HPDE6-E6E7 (cell line): ENCODE results near the gene TAPBP.
"Not testable (repeated sequence)": the region's sequence is repeated elsewhere in the genome, so short reads cannot be mapped to it uniquely, and the experiment has no call there.

Experiments used
- DNase-seq: peaks from one replicate; pipeline ENCODE4 v3.0.0; 2011; ENCODE audit warnings: missing footprints; ENCODE audit errors: extremely low spot score

The TAPBP gene

DNA sequence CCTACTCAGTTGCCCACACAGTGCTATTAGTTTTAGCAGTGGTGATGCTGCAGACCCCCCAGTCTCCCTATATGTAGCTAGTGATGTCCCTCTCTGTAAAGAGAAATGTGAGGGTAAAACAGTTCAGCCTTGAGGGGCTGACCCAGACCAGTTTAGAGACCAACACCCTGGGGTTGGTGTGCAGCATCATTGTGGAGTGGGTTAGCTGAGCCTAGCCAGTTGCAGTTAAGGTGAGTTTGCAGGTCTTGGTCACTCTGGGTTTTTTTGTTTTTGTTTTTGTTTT is 37.4 kb downstream of the TAPBP start:
- DNase-seq, result no peak

DNA sequence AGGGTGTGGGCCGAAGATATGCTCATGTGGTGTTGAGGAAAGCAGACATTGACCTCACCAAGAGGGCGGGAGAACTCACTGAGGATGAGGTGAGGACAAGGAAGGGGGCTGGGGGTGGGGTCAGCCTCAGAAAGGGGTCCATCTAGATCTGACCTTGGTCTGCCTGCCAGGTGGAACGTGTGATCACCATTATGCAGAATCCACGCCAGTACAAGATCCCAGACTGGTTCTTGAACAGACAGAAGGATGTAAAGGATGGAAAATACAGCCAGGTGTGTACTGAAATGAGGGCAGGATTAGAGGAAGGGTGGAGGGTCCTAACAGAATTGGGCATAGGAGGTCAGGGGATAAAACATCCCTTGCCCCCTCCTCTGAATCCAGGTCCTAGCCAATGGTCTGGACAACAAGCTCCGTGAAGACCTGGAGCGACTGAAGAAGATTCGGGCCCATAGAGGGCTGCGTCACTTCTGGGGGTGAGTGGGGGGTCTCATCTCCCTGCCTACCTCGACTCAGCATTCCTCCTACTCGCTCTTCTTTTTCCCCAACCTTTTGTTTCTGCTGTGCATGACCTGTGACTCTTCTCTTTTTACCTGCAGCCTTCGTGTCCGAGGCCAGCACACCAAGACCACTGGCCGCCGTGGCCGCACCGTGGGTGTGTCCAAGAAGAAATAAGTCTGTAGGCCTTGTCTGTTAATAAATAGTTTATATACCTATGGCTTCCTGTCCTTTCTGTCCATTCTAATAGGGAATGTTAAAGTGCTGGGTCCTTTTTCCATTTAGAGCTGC is 37.9 kb downstream of the TAPBP start:
- not testable (repeated sequence) for DNase-seq

GRCh38 chr6:33273924-33274902 is 39.7 kb downstream of the TAPBP start:
- DNase-seq, result no peak

GRCh38 chr6:33273129-33273923 is 40.6 kb downstream of the TAPBP start:
- no peak for DNase-seq

- DNase-seq, result no peak
These were observed 41.4 kb downstream of the TAPBP start for GRCh38 chr6:33272275-33273128.

DNA sequence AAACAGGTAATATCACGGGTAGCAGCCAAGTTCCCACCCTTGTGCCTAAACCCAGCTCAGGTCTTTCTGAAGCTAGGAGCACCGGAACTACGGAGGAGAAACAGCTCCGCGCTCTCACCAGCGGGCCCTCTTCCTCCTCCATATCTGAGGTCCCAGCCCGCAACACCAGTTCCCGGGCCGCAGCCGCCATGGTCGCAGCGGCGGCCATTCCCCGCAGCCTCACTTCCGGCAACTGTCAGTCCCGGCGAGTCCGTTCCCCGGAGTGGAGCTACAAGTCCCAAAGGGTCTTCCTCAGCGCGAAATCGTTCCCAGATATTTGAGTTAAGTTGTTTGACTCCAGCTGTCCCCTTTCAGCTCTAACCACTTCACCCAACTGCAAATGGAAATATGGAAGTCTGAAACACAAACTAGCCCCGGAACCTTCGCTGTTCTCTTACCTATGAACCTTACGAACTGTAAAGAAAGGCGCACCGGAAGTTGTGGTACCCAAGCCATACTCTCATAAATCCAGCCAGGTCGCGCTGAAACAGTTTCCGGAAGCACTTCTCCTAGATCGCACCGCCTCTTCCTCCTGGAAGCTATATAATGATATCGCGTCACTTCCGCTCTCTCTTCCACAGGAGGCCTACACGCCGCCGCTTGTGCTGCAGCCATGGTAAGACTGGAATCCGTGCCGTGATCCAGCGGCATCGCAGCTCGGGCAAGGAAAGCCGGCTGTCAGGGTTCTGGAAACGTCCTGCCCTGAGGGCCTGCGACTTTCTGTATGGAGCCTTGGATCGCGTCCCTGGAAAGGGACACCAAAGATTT is 42.2 kb downstream of the TAPBP start, which contains the start of the genes RPS18 and VPS52:
Gene RPS18 (plus strand): TSS at position 608 of the 807 bp plus-strand sequence. CDS start 45 bp downstream, at position 653.
Gene VPS52 (minus strand): TSS at position 409 of the 807 bp plus-strand sequence. CDS start 201 bp downstream, at position 208.
- DNase-seq, result peak; percentile 70

- DNase-seq, result no peak
These were observed 42.8 kb downstream of the TAPBP start for GRCh38 chr6:33271117-33271467.

DNA sequence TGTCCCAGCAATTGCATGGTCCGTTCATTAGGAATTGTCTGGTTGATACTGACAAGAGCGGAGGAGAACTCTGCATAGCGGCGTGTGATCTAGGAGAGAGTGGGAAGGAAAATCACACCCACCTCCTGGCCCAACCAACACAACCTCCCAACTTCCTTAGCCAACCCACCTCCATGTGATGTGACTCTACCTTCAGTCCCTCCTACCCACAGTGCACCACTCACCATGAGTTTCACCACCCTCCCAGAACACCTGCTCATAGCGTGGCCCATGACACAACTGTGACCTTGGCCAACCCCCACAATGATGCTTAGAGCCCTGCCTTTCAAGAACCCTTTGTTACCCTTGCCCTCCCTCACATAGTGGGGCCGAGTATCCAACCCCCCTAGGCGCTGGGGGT is 49.9 kb downstream of the TAPBP start:
- no peak for DNase-seq

DNA sequence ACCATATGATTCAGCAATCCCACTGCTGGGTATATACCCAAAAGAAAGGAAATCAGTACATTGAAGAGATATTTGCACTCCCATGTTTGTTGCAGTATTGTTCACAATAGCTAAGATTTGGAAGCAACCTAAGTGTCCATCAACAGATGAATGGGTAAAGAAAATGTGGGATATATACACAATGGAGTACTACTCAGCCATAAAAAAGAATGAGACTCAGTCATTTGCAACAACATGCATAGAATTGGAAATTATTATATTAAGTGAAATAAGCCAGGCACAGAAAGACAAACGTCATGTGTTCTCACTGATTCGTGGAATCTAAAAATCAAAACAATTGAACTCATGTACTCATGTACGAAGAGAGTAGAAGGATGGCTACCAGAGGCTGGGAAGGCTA is 51.4 kb downstream of the TAPBP start:
- DNase-seq, result not testable (repeated sequence)

DNA sequence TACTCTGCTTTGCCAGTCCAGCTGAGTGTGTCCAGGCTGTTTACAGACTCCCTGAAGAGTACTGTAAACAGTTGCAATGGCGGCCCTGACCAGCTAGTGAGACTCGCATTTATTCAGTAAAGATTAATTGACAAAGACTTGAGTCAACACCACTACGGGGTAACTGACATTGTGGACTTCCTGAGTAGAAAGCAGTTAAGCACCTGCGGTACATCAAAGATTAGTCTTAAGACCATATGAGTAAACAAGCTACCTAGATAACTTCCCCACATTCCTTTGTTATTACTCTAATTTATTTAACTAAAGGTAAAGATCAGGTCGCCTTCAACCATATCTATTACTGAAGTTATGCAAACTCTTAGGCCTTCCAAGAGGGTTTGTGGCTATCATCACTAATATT is 54.8 kb downstream of the TAPBP start:
- DNase-seq, result no peak

DNA sequence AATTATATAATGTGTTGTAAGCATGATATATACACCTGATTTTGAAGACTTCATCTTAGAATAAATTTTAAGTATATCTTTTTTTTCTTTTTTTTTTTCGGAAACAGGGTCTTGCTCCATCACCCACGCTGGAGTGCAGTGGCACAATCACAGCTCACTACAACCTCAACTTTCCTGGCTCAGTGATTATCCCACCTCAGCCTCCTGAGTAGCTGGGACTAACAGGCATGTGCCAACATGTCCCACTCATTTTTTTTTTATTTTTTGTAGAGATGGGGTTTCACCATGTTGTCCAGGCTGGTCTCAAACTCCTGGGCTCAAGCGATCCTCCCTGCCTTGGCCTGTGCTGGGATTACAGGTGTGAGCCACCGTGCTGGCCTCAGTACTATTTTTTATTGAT is 59.3 kb downstream of the TAPBP start:
- DNase-seq, result no peak

DNA sequence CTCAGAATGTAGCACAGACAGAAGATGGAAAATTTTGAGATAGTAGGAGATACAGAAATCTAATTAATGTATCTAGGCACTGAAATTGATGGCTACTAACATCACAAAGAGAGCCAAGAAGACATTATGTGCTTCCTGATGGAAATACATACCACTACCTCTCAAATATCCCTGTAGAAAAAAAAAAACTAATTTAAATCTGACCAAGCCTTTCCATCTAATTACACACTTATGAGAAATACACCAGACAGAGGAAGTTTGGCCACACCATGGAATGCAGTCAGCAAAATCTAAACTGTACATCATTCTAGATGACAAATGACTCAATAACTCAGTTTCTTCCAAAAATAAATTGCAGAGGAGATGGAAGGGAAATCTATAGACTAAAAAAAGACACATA is 61.1 kb downstream of the TAPBP start:
- DNase-seq, result no peak

DNA sequence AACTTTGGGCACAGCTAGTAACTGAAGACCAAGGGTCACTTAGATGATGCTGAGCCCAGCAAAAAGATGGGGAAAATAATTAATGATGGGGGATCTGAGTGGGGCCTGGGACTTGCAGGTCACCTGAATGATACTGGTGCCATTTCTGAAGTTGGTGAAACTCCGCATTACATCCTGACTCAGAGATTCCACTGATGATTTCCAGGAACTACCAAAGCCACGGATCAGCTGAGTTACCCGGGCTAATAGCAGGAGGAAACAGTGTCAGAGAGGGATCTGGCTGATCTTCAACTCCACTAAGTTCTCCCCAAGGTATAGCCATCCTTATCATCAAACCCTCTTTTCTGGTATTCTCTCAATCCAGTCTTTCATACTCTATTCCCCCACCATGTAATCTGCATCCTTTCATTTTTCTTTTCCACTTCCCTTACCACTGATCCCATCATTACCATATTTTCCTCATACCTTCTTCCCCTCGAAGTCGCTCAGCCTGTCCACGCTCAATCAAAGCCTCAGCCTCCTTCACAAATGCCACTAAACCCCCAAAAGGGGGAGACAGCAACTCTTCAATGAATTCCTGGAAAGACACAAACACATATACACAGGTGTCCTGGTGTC is 62.4 kb downstream of the TAPBP start:
- DNase-seq, result no peak

GRCh38 chr6:33250731-33251130 is 63.1 kb downstream of the TAPBP start:
- no peak for DNase-seq

DNA sequence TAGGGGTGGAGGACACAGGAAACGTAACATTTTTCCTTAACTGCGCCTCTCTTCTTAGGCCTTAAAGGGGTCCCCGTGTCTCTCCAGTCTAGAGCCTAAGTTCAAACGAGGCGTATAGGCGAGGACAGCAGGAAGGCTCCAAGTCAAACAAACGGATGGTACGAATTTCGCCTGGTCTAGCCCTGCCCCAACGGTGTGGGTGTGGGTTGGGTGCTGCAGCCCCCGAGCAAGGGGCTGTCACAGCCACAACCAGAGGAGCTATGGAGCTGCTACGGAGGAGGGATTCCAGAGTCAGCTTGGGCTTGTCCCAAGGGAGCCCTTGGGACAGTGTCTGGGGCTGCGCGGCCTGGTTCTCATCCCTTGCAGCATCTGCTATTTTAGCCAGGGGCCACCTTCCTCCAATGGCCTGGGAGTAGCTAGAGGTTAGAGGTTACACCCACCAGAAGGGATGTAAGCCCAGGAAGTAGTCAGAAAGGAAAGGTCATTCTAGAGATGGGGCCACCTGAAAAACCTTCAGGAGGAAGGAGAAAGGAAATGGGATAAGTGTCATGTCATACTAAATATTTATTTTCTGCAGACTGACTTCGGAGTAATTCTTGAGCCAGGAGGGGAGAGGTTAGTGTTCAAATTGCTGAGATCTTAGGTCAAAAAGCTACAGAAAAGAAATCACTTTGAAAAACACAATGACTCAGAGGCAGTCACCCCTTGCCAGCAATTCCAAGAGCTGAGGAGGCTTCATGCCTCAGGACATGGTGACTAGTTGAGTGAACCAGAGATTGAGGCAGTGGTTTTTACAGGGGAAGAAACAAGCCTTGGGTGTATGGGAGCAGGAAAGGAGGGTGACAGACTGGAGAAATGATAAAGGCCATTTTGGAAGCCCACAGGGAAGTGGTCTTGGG is 63.9 kb downstream of the TAPBP start:
- DNase-seq, result no peak
